ENCODE data around the gene KRTAP1-3.

The KRTAP1-3 gene

GRCh38 chr17:41012326-41013120 lies 22.2 kb downstream of the KRTAP1-3 start:
- TF ChIP-seq CTCF (IDR thresholded peaks at IDR 0.05; ENCODE audit: low read depth, low read length, missing control alignments) = no peak
- no peak overlapping the region for H3K4me3 ChIP-seq (ENCODE audit: low read depth, low read length)
- no peak for DNase-seq (ENCODE audit: low read depth)

- TF ChIP-seq CTCF (IDR thresholded peaks at IDR 0.05; ENCODE audit: low read depth, low read length, missing control alignments) = no peak
Measured at GRCh38 chr17:41010441-41010840, 24.2 kb downstream of the KRTAP1-3 start.

GRCh38 chr17:41009936-41010335 lies 24.7 kb downstream of the KRTAP1-3 start:
- H3K4me3 ChIP-seq (ENCODE audit: low read depth, low read length) = no peak overlapping the region
- TF ChIP-seq CTCF (IDR thresholded peaks at IDR 0.05; ENCODE audit: low read depth, low read length, missing control alignments) = no peak
- DNase-seq (ENCODE audit: low read depth) = no peak

More at GRCh38 chr17:41010441-41010840, 24.2 kb downstream of the KRTAP1-3 start:
- no peak for DNase-seq (ENCODE audit: low read depth)
- no peak overlapping the region for H3K4me3 ChIP-seq (ENCODE audit: low read depth, low read length)

GRCh38 chr17:41009301-41009760 lies 25.3 kb downstream of the KRTAP1-3 start:
- TF ChIP-seq CTCF (IDR thresholded peaks at IDR 0.05; ENCODE audit: low read depth, low read length, missing control alignments) = no peak
- H3K4me3 ChIP-seq (ENCODE audit: low read depth, low read length) = no peak overlapping the region
- no peak for DNase-seq (ENCODE audit: low read depth)

- DNase-seq (ENCODE audit: low read depth) = no peak
- TF ChIP-seq CTCF (IDR thresholded peaks at IDR 0.05; ENCODE audit: low read depth, low read length, missing control alignments) = no peak
- no peak within 1 kb of the TSS for H3K4me3 ChIP-seq (ENCODE audit: low read depth, low read length)
Measured at GRCh38 chr17:41008811-41009210, 25.9 kb downstream of the KRTAP1-3 start, which contains the start of gene KRTAP3-1. TSS of gene KRTAP3-1 (minus strand) at chr17:41009128. CDS start at chr17:41009074, 54 bp downstream.

GRCh38 chr17:41004397-41004796 lies 30.3 kb downstream of the KRTAP1-3 start:
- TF ChIP-seq CTCF (IDR thresholded peaks at IDR 0.05; ENCODE audit: low read depth, low read length, missing control alignments) = no peak
- H3K4me3 ChIP-seq (ENCODE audit: low read depth, low read length) = no peak overlapping the region
- no peak for DNase-seq (ENCODE audit: low read depth)

GRCh38 chr17:41003926-41004325 lies 30.7 kb downstream of the KRTAP1-3 start:
- DNase-seq (ENCODE audit: low read depth) = no peak
- H3K4me3 ChIP-seq (ENCODE audit: low read depth, low read length) = no peak overlapping the region
- TF ChIP-seq CTCF (IDR thresholded peaks at IDR 0.05; ENCODE audit: low read depth, low read length, missing control alignments) = no peak

Measured in GM12864 (cell line).